Measurements from ENCODE around the gene APBA2.

GRCh38 chr15:29046281-29046810, 160.6 kb downstream of the APBA2 start:
- TF ChIP-seq RCOR1 (IDR thresholded peaks at IDR 0.05; ENCODE audit: low read depth, low read length) (no peak), KDM1A (IDR thresholded peaks at IDR 0.05; ENCODE audit: low read depth) (no peak), CBX8 (IDR thresholded peaks at IDR 0.05) (no peak), RFX5 (IDR thresholded peaks at IDR 0.05) (no peak)
- TF ChIP-seq, protein P1, sequence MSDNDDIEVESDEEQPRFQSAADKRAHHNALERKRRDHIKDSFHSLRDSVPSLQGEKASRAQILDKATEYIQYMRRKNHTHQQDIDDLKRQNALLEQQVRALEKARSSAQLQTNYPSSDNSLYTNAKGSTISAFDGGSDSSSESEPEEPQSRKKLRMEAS (IDR thresholded peaks at IDR 0.05), result no peak
